GM18519 (cell line): ENCODE results near the gene MEN1.

ENCODE experiments used
- ATAC-seq: cut with Tn5 transposase; IDR thresholded peaks from one replicate; pipeline ENCODE4 v1.9.1; 2021; ENCODE audit warnings: mild to moderate bottlenecking, moderate library complexity; ENCODE audit not compliant: unreplicated experiment, low FRiP score

MEN1 gene

GRCh38 chr11:64788321-64789215, 21.8 kb downstream of the MEN1 start:
- ATAC-seq: no peak

- no peak for ATAC-seq
These were observed 22.6 kb downstream of the MEN1 start for GRCh38 chr11:64787526-64788320.

GRCh38 chr11:64786308-64786707, 24.0 kb downstream of the MEN1 start:
- no peak for ATAC-seq

- ATAC-seq: no peak
These were observed 25.4 kb downstream of the MEN1 start for GRCh38 chr11:64784813-64785581.

GRCh38 chr11:64778473-64779298, 31.7 kb downstream of the MEN1 start, which contains the start of gene SF1:
Gene SF1, minus strand, starts transcription at chr11:64778542. Its CDS starts 150 bp downstream, at chr11:64778392.
- ATAC-seq: peak; percentile 55

- ATAC-seq: no peak
These were observed 32.2 kb downstream of the MEN1 start for GRCh38 chr11:64778223-64778472.

GRCh38 chr11:64777449-64778222, 32.7 kb downstream of the MEN1 start:
- no peak for ATAC-seq

- no peak for ATAC-seq
These were observed 33.5 kb downstream of the MEN1 start for GRCh38 chr11:64776875-64777274.

GRCh38 chr11:64776425-64776824, 33.9 kb downstream of the MEN1 start:
- no peak for ATAC-seq

- no peak for ATAC-seq
These were observed 36.2 kb downstream of the MEN1 start for GRCh38 chr11:64774144-64774543.

GRCh38 chr11:64772303-64773018, 37.9 kb downstream of the MEN1 start:
- no peak for ATAC-seq

- no peak for ATAC-seq
These were observed 38.5 kb downstream of the MEN1 start for GRCh38 chr11:64771861-64772260.

- no peak for ATAC-seq
These were observed 40.2 kb downstream of the MEN1 start for GRCh38 chr11:64770120-64770519.

- ATAC-seq: no peak
These were observed 41.1 kb downstream of the MEN1 start for GRCh38 chr11:64769283-64769682.

GRCh38 chr11:64768300-64768694, 42.1 kb downstream of the MEN1 start:
- ATAC-seq: no peak

- ATAC-seq: no peak
These were observed 42.7 kb downstream of the MEN1 start for GRCh38 chr11:64767344-64768299.

- ATAC-seq: no peak
These were observed 43.5 kb downstream of the MEN1 start for GRCh38 chr11:64766881-64767280.
